NT2/D1 (cell line): ENCODE data around the gene ADGRA3.

Experiments used
- SUZ12 ChIP-seq: IDR thresholded peaks from 2 replicates; pipeline ENCODE4 v1.6.1; 2011; ENCODE audit not compliant: insufficient read length, insufficient read depth; ENCODE audit errors: extremely low read depth
- YY1 ChIP-seq: IDR thresholded peaks from 2 replicates; pipeline ENCODE4 v1.6.1; 2011; ENCODE audit not compliant: insufficient read length, insufficient read depth
- ZNF274 ChIP-seq: IDR thresholded peaks from 2 replicates; pipeline ENCODE4 v1.6.1; 2011; ENCODE audit warnings: mild to moderate bottlenecking, low read depth, low read length

DNA sequence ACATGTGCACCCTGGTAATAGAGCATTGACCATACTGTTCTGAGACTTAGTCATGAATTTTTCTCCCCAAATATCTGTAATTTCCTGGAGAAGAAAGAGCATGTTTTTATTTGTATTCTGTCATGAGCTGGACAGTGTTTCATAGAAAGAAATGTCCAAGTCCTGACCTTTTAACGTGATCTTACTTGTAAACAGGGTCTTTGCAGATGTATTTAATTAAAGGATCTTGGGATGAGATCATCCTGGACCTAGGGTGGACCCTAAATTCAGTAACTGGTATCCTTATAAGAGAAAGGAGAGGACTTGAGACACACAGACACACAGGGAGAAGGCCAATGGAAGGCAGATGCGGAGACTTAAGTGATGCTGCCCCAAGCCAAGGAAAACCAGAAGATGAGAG is 3.6 kb downstream of the ADGRA3 start:
- TF ChIP-seq YY1 = no peak
- no peak for TF ChIP-seq ZNF274
- TF ChIP-seq SUZ12 = no peak
